Kidney tubule cell (primary cell): ENCODE measurements around the gene ZBTB17.
"Not testable (repeated sequence)": the region's sequence is repeated elsewhere in the genome, so short reads cannot be mapped to it uniquely, and the experiment has no call there.

Experiments used
- DNase-seq: peaks from one replicate; pipeline ENCODE4 v3.0.0-alpha.2; 2018; ENCODE audit warnings: low spot score

Gene ZBTB17

DNA sequence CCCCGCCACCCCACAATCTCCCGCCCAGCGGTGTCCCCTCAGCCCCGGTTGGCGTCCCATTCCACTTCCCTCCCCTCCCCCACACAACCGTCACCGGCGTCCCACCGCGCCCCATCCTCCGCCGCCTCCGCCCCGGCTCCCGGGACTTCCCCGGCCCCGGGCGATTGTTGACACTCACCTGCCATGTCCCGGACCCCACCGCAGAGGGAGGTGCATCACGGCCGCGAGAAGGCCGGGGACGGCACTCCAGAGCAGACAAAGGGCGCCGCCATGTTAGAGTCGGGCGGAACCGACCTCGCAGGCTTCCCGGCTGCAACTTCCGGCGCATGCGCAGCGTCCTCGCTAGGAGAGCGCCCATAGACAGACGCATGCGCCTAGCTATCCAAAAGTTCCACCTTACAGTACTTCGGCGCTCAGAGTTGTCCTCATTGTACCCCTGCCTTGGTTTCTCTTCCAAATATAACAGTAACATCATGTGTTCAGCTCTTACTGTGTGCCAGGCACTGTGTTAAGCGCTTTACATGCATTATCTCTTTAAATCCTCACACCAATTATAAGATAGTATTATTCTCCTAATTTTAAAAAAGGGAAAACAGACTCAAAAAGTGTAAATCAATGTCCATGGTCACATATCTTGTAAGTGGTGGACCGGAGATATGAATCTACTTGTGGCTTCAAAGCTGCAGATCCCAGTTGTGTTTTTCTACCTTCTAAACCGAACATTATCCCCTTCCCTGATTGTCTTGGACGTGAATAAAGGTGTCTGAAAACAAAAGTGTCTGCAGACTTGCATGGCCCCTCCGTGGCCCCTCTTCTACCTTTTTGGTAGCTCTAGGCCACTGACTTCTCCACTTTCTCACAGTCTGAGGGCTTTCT, at the start of gene ZBTB17:
TSS of gene ZBTB17 (minus strand) at position 297 of the 876 bp plus-strand sequence. CDS start 27,606 bp downstream, outside the sequence.
- peak; percentile 94 for DNase-seq

DNA sequence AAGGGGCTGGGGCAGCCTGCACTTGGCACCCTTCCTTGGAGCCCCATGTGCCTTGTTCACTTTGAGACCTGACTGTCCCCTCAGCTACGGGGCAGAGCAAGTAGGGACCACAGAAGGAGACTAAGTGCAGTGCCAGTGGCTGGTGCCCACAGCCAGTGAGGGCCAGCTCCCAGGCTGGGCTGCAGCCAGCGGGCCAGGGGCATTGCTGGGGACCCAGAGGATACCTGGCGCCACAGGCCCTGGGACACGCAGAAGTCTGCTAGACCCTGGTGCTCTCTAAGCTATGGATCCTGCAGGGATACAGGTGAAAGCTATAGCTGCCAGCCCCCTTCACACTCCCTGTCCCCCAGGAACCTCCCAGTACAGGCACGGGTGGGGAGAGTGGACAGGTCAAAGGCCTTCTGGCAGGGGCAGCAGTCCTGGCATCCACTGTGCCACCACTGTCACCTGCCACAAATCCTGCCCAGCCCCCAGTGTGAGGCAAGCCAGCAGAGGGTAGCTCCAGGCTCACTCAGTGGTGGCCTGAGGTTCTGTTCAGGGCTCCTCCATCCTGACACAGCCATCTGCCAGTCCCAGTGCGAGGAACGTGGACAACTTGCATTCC, 47.3 kb upstream of the ZBTB17 start:
- DNase-seq: no peak

DNA sequence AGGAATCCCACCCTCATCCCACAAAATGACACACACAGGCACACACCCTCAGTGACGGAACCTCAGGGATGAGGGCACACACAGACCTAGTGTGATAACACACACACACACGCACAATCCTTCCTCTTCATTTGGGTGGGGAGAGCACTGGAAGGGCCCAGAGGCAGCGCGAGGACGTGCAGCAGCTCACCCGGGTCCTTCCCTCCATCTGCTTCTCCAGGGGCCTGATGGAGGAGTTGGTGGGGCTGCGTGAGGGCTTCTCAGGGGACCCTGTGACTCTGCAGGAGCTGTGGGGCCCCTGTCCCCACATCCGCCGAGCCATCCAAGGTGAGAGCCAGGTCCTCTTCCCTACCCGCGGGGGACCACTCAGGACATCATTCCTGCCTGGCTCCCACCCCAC, 46.5 kb upstream of the ZBTB17 start:
- DNase-seq: no peak

DNA sequence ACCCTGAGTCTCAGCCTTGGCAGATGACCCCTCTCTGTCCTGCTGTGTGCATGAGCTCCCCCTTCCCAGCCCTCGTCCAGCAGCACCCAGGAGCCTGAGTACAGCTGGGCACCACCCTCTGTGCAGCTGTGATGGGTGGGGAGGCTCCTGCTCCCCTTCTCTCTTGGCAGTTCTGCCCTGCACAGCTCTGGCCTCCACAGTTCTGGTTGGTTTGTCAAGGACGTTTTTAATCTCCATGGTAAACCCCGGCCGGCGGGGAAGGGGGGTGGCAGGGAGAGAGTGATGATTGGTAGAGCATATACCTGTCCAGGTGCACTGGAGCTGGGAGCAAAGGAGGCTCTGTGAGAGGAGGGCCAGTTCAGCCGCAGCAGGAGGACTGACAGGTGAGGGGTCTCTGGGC, 45.8 kb upstream of the ZBTB17 start, which contains the start of gene CLCNKA:
TSS of gene CLCNKA (plus strand) at position 356 of the 400 bp plus-strand sequence. CDS start 584 bp downstream, outside the sequence.
- no peak for DNase-seq

DNA sequence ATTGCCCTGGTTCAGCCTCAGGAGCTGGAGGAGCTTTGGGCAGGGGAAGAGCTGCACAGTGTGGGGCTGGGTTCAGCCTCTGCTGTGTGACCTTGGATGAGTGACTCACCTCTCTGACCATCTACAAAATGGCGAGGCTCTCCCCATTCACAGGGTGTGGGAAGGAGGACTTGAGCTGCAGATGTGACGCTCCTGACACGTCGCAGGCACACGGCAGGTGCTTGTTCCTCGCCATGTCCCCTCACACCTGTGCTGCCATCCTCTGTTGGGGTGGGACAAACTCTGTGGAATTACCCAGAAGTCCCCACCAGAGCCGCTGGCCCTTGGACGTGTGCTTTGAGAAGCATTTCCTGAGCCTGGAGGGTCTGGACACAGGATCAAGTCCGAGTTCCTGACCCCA, 45.0 kb upstream of the ZBTB17 start:
- not testable (repeated sequence) for DNase-seq

DNA sequence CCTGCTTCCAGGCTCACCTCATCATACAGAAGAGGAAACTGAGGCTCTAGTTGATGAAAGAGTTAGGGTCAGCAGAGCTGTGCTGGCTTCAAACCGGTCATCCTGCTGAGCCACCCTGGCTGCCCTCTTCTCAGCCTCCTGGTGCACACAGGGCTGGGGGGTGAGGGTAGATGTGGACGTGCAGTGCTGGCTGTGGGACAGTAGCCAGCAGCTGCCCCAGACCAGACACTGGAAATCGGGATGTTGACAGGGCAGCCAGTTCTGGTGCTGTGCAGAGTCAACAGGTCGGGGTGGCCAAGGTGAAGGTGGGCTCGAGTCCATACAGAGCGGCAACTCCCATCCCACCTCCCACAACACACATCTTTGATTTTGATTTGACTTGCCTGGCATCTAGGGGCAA, 44.4 kb upstream of the ZBTB17 start:
- DNase-seq: no peak

DNA sequence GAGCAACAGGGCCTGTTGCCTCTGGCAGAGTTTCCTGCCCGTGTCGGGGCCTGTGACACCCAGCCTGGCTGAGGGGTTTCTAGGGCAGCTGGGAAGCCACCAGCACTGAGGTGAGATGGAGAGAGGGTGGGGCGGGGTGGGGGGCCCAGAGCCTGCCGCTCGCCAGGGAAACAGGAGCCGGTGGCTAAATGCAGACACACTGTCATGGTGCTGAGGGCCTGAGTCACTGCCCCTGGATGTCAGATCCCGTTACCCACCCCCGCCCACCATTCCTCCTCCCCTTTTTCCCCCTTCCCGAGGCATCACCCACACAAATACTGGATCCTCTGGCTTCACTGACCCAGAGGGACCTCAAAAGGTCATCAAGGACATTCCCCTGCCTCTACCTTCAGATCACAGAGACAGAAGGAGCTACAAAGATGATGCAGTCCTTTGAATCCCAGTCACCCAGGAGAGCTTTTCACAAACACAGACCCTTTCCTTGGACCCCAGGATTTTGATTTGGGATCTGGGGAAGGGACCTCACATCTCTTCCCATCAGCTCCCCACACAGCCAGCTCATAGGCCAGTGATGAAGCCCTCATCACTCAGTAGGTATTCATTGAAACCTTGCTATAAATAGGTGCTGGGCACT, 43.9 kb upstream of the ZBTB17 start:
- DNase-seq: peak; percentile 42

DNA sequence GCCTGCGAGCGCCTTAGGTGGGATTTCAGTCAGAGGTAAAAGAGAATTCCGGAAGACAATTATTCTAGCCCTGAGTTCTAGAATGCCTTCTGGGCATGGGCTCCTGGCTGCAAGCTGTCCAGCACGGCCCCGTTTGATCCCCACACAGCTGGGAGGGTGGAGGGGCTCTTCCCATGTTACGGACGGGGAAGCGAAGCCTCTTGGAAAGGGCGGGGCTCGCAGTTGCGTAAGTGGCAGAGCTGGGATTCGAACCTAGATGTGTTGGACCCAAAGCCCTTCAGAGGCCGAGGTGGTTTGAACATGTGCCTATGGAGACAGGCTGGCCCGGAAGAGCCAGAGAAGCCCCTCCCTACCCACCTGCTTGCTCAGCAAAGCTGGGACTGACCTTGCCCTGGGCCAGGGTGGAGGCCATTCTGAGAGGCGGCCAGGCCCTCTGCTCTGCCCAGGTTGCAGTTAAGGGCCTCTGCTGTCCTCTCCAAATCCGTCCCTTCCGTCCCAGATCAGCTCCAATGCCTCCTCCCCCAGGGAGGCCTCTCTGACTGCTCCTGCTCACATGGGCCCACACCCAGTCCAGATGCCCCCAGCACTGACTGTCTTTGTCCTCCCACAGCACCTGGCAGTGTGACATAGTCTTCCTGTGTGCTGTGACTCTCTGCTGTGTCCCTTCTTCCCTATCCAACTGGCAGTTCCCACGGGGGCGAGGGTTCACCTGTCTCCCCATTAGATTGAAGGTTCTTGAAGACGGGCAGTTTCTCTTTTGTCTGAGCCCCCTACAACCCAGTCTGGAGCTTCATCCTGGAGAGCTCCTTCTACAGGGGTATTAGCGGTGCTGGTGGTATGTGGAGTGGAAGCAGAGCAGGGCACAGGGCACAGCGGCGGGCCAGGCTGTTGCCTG, 43.1 kb upstream of the ZBTB17 start:
- no peak for DNase-seq

DNA sequence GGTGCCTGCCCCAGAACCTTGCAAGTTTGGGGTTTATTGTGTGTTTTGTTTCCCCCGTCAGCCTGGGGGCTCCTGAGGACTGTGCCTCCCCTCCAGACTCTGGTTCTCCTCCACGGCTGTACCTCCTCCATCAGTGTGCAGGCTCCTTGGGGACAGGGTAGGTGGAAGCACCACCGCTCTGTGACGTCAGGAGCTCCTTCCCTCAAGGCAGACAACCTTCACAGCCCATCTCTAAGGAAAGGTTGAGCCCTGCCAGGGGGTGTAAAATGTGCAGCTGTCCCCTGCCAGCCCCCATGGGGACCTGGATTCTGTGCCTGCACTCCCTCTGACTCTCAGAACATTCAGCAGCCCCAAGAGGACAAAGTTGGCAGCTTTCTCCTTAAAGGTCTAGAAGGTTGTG, 42.4 kb upstream of the ZBTB17 start:
- no peak for DNase-seq

DNA sequence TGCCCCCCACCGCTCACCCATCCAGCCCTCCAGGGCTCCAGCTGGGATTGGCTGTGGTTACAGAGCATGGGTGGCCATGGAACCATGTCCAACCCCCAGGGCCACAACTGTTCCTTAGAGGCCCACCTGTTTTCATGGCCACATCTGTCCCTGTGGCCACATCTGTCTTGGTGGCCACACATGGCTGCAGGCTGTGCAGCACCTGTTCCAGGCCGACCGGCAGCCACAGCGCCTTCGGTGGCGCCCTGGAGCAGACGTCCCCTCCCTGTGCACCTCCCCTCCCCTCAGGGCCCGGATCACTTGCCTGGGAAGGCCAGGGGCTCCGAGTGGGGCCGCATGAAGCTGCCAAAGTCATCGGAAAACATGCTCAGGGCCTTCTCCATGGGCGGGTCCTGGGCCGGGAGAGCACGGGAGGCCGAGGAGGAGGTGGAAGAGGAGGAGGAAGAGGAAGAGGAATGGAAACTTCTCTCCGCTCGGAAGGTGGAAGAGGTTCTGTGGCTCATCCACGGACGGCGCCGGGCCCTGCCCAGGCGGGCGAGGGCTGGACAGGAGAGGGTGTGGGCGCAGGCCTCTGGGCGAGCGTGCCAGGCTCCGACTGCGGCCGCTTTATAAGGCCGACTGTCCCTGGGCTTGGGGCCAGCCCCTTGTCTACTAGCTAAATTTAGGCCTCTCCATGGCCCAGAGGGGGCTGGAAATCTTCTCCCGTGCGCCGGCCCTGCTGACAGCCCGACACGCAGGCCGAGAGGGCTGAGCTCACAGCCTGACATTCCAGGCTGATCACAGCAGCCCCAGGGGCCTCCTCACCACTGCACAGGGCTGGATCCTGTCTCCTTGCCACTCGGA, 41.8 kb upstream of the ZBTB17 start, which contains the start of gene HSPB7:
TSS of gene HSPB7 (minus strand) at position 583 of the 843 bp plus-strand sequence. CDS start at position 503, 80 bp downstream.
- peak; percentile 32 for DNase-seq

DNA sequence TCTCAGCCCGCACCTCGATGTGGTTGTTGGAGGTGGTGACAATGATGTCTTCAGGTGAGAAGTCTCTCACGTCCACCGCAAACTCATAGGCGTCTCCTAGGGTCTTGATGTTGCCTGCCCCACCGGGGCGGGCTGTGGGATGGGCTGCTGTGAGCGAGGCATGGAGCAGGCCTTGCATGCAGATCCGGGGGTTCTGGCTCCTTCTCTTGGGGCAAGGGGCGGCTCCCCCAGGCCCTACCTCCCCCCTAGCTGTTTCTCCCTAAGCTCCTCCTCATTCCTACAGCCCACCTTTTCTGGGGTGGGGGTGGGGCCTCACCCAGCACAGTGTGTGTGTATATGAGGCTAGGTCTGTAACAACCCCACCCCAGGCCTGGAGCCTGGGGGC, 41.2 kb upstream of the ZBTB17 start:
- no peak for DNase-seq

DNA sequence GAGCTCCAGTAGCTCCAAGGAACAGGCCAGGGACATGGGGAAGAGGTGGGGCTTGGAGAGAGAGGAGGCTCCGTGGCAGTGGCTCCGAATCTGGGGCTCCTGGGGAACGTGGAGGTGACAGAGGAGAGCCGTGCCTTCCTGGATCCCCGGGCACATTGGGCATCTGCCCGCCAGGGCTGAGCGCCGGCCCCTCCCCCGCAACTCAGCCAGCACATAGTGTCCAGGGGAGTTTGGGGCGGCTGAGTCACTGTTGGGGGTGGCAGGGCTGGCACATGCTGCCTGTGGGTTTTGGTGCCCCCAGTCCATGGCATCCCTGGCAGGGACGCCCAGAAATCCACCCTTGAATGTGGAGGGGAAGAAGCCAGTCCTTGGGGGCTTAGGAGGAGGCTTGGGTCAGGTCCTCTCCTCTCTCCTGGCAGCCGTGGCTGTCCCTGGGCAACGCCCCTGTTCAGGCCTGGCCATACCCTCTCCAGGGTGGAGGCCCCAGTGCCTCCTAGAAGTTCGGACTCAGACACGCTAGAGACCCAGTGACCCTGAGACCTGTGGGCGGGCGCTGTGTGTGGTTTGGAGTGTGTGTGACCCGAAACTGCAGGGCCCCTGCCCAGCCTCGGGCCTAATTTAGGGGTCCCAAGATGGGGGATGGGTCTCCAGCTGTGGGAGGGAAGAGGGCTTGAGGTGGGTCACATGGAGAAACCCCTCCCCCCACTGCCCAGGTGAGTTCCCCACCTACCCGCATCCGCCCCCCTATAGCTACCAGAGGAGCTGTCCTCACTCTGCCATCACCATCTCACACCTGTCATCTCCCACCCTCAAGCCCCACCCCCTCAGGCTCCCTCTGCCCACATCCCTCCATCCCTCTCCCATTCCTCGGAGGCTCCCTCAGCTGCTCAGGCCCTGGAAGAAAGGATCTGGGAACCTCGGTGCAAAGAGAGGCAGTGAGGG, 40.3 kb upstream of the ZBTB17 start:
- DNase-seq: no peak

DNA sequence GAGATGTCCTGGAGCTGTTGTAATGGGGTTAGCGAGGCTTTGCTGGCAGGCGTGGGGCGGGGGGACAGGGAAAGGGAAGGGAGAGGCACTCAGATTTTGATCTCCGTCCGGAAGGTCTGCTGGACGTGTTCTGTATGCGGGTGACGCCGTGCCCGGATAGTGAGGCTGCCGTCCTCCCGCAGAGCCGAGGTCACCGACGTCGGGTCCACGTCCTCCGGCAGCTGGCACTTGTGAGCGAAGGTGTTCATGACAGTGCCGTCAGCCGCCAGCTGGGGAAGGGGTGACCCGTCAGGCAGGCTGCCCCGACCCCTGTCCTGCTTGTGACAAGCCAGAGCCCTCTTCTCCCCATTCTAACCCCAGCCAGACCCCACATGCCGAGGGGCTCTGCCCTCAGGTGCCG, 39.6 kb upstream of the ZBTB17 start:
- no peak for DNase-seq

DNA sequence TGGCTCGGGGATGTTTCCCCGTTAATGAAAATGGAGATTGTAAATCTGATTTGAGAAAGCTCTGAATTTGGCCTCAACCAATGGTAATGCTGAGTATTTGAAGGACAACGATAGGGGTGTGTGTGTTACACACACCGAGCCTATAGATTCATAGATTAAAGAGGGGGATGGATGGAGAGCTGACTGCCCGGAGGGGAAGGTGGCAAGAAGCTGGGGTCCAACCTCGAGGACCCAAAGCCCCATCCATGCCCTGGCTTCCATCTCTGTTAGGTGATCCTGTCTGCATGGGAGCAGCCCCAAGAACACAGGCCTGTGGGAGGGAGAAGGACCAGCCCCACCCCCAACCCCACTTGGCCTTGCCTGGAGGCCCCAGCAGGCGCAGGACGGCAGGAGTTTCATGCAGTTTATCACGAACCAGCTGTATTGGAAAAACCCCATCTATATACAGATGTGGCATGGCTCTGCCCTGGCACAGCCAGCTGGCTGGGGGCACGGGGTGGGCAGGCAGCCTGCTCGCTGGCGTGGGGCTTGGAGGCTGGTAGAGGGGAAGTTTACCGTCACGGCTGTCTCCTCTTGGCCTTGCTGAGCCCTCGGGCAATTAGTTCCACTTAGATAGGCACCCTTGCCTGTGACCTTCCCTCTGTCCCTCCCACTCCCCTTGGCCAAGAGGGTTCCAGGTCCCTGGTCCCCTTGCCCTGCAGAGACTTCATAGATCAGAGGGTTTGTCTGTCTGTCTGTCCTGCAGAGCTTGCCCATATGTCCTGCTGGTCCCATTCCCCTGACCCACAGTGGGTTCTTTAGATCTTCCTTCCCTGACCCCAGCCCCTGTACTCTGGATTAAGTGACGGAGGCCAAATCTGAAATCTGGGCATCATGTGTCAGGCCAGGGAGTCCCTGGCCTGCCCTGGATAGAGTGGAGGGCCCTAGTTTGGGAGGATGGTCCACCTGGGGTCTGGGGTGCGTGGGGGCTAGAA, 38.9 kb upstream of the ZBTB17 start:
- DNase-seq: no peak

DNA sequence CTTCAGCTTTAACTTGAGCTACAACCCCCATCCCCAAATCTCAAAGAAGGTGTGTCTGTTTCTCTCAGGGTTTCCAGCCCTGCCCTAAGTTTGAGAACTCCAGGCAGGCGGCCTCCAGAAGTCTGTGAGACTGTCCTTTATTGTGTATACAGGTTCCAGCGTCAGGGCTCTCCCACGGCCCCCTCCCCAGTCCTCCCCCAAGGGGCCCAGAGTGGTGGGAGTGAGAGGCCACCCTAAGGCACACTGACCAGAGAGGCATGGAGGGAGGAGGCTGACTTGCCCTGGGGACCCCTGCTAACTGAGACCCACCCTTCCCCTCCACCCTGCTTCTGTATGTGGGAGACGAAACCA, 38.0 kb upstream of the ZBTB17 start:
- no peak for DNase-seq

DNA sequence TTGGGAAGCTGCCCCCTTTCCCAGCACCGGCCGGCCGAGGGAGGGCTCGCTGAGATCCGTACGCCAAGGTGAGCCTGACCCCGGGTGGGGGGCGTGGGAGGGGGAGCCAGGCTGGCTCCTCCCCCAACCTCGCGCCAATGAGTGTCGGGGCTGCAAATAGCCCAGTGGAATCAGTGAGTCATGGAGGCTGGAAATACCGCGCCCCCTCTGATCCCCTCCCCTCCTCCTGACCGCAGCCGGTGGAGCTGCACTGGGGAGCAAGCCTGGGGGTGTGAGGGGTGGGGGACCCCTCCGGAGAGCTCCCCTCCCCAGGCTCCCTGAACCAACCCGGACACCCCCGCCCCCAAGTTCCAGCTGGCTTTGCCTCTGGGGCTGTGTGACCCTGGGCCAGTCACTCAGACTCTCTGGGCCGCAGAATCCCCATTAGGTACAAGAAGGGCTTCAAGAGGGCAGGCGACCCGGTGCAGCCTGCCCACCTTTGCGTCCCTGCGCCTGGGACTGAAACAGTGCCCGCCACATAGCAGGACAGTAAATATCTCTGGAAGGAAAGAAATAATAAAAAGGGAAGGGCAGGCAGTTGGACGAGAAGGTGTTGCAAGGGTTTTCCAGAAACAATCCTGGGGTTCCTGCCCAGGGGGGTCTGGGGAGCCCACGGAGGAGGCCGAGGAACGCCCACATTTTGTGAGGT, 37.5 kb upstream of the ZBTB17 start:
- peak; percentile 47 for DNase-seq

DNA sequence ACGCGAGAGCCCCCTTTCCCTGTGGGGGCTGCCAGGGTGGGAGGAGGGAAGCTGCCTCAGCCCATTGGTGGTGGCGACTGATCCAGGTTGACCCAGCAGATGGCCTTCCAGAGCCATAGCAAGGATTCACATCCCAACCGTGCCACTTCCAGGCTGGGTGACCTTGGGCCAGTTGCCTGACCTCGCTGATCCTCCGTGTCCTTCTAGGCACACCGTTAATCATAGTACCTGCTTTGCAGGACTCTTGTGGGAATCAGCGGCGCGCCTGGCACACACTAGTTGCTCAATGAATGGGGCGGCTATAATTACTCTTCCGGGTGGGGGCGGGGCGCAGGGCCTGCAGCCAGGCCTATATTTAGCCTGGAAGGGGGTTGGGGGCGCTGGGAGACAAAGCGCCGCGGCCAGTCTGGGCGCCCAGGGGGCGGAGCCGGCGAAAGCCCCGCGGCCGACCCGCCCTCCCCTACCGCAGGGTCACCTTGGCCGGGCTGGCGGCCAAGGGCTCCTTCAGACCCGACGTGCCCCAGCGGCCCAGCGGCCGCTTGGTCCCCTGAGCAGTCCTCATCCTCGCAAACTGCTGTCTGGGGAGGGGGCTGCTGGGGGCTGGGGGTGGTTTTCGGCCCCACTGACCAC, 36.8 kb upstream of the ZBTB17 start:
- peak; percentile 55 for DNase-seq
